ENCODE results near the gene DDX41.

Gene DDX41

DNA sequence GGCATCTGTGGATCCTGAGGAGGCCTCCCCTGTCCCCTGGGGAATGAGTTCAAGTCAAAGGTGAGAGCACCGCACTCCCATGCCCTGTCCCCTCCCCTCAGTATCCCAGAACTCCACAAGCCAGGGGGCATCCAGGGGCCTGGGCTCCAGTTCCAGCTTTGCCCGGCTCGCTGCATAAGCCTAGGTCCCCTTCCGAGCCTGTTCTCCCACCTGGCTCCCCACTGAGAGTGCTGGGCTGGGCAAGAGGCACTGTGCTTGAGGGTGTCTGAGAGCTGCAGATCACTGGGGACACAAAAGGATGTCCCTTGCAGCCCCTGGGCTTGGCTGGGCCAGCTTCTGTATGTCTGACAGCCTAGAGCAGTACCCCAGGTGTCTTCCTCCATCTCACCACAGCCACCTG, 11.7 kb downstream of the DDX41 start:
- Histone ChIP-seq H3K27ac (ENCODE audit: low read length) (no peak overlapping the region), H3K4me3 (ENCODE audit: low read length) (no peak overlapping the region), H3F3A (ENCODE audit: insufficient read depth, low read length) (peaks cover 14% of the 10 kb centered on the region), H3K9me2 (replicated peaks; ENCODE audit: insufficient read depth, low read length) (no peaks in the 10 kb centered on the region), H3K9ac (ENCODE audit: low read length) (no peak overlapping the region), H3K4me2 (ENCODE audit: low read depth, low read length) (no peak overlapping the region), H3K79me2 (ENCODE audit: low read length) (no peaks in the 10 kb centered on the region), H3K27me3 (replicated peaks; ENCODE audit: insufficient read depth, low read length) (no peaks in the 10 kb centered on the region), H4K20me1 (ENCODE audit: insufficient read depth, low read length) (no peaks in the 10 kb centered on the region; the same call in 1 of the 2 replicates), H3K36me3 (replicated peaks; ENCODE audit: insufficient read depth, low read length) (no peaks in the 10 kb centered on the region), H3K9me3 (replicated peaks; ENCODE audit: insufficient read depth, low read length) (no peaks in the 10 kb centered on the region), H2AFZ (ENCODE audit: low read length) (no peak overlapping the region), H3K4me1 (ENCODE audit: low read length) (peaks cover 33% of the 10 kb centered on the region)
- no peak for DNase-seq
- TF ChIP-seq EZH2phosphoT487 (IDR thresholded peaks at IDR 0.05; ENCODE audit: low read length) (no peak), EZH2 (optimal IDR thresholded peaks at IDR 0.05; ENCODE audit: low read depth, low read length) (no peak), CTCF (IDR thresholded peaks at IDR 0.05; ENCODE audit: low read length) (no peak)

DNA sequence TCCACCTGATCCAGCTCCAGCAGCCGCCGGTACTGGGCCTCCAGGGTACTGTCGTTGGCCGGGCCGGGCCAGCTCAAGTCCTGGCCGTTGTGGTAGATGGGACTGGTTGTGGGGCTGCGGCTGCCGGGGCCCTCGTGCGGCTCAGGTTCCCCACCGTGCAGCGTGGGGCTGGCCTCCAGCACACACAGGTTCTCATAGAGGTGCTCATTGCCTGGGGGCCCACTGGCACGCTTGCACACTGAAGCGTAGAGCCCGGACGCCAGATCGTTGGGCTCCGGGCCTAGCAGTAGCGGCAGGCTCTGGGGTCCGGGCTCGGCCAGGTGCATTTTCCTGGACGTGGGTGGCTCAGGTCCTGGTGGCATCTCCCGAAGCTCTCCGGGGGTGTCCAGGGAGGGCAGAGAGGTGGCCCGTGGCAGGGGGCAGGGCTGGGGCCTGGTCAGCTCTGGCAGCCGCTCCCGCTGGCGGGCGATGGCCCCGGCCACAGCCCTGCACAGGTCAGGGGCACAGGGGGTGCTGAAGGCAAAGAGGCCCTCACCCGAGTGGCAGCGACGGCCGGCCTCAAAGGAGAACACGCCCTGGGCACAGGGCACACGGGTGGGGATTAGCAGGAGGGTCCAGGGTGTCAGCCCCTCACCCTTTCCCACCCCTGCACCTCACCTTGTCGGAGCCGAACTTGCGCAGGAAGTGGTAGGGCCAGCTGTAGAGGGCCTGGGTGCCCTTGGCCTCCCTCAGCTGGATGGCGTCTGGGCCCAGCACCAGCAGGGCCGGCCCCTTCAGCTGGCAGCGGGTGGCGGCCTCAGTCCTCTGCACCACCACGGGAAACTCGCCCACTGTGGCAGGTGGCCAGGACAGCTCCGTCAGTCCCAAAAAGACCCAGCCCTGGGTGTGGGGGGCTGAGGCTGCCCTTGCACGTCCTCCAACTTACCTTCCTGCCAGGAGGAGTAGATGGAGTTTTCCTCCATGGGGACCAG, 12.4 kb downstream of the DDX41 start:
- H2AFZ ChIP-seq (ENCODE audit: low read length) = no peak overlapping the region
- no peaks in the 10 kb centered on the region for H3K9me2 ChIP-seq (replicated peaks; ENCODE audit: insufficient read depth, low read length)
- H3K27me3 ChIP-seq (replicated peaks; ENCODE audit: insufficient read depth, low read length) = peaks cover 4% of the 10 kb centered on the region; the same call in 1 of the 2 replicates
- peaks cover 28% of the 10 kb centered on the region for H3K4me1 ChIP-seq (ENCODE audit: low read length)
- no peak overlapping the region for H3K27ac ChIP-seq (ENCODE audit: low read length)
- H4K20me1 ChIP-seq (ENCODE audit: insufficient read depth, low read length) = no peaks in the 10 kb centered on the region; the same call in 1 of the 2 replicates
- DNase-seq = no peak
- no peaks in the 10 kb centered on the region for H3K79me2 ChIP-seq (ENCODE audit: low read length)
- no peaks in the 10 kb centered on the region for H3K9me3 ChIP-seq (replicated peaks; ENCODE audit: insufficient read depth, low read length)
- peaks cover 14% of the 10 kb centered on the region for H3F3A ChIP-seq (ENCODE audit: insufficient read depth, low read length)
- H3K9ac ChIP-seq (ENCODE audit: low read length) = no peak overlapping the region
- H3K4me2 ChIP-seq (ENCODE audit: low read depth, low read length) = no peak overlapping the region
- TF ChIP-seq EZH2 (optimal IDR thresholded peaks at IDR 0.05; ENCODE audit: low read depth, low read length) (no peak), CTCF (IDR thresholded peaks at IDR 0.05; ENCODE audit: low read length) (no peak), EZH2phosphoT487 (IDR thresholded peaks at IDR 0.05; ENCODE audit: low read length) (no peak)
- no peak overlapping the region for H3K4me3 ChIP-seq (ENCODE audit: low read length)
- no peaks in the 10 kb centered on the region for H3K36me3 ChIP-seq (replicated peaks; ENCODE audit: insufficient read depth, low read length)

DNA sequence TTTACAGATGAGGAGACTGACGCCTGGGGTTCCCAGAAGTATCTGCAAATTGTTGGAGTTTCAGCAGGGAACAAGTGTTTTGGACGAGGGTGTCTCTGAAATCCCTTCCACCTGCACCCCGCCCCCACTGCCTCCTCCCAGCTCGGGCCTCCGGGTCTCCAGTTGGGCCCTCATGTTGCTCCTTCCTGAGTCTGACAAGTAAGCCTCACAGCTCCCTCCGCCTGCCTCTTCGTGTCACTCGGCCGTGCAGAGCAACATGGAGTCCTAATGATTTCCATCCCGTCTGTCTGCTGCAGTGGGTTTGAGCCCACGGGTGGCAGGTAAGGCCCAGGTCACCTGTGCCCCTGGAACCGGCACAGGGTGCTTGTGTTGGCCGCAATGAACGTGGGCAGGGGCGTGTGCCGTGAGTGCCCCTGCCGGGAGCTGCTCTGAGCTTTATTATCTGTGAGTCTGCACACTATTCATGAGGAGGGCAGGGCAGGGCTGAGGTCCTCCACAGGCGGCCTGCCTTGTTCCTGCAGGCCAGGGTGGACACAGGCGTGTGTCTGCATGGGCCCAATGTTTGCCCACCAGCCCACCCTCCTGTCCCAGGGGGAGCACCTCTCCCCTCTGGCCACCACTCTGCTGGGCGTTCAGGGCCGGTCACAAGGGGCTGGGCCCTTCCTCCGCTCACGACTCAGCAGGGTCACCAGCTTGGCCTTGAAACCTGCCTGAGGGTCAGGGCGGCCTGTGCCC, 13.2 kb downstream of the DDX41 start:
- no peak overlapping the region for H3K9ac ChIP-seq (ENCODE audit: low read length)
- H3K27ac ChIP-seq (ENCODE audit: low read length) = no peak overlapping the region
- no peak overlapping the region for H3K4me3 ChIP-seq (ENCODE audit: low read length)
- no peak overlapping the region for H2AFZ ChIP-seq (ENCODE audit: low read length)
- no peaks in the 10 kb centered on the region; the same call in 1 of the 2 replicates for H4K20me1 ChIP-seq (ENCODE audit: insufficient read depth, low read length)
- H3K9me3 ChIP-seq (replicated peaks; ENCODE audit: insufficient read depth, low read length) = no peaks in the 10 kb centered on the region
- H3K9me2 ChIP-seq (replicated peaks; ENCODE audit: insufficient read depth, low read length) = no peaks in the 10 kb centered on the region
- H3K36me3 ChIP-seq (replicated peaks; ENCODE audit: insufficient read depth, low read length) = no peaks in the 10 kb centered on the region
- peaks cover 14% of the 10 kb centered on the region for H3F3A ChIP-seq (ENCODE audit: insufficient read depth, low read length)
- H3K79me2 ChIP-seq (ENCODE audit: low read length) = no peaks in the 10 kb centered on the region
- H3K27me3 ChIP-seq (replicated peaks; ENCODE audit: insufficient read depth, low read length) = peaks cover 13% of the 10 kb centered on the region
- no peak overlapping the region for H3K4me2 ChIP-seq (ENCODE audit: low read depth, low read length)
- TF ChIP-seq CTCF (IDR thresholded peaks at IDR 0.05; ENCODE audit: low read length) = no peak
- TF ChIP-seq EZH2phosphoT487 (IDR thresholded peaks at IDR 0.05; ENCODE audit: low read length) = no peak
- no peak for TF ChIP-seq EZH2 (optimal IDR thresholded peaks at IDR 0.05; ENCODE audit: low read depth, low read length)
- H3K4me1 ChIP-seq (ENCODE audit: low read length) = peaks cover 20% of the 10 kb centered on the region
- DNase-seq = no peak

All from MM.1S (cell line).